Breast epithelium (tissue), 4 donors: ENCODE measurements around the gene ENPP6. TPM values are rescaled to one million over a fixed set of nuclear protein-coding genes. Genes with fewer than 3 reads are reported as not detected.

Source experiments
- DNase-seq, 2 donors: peaks; one replicate each; pipeline ENCODE4 v3.0.0-alpha.2; 2019; ENCODE audit warnings: low spot score in 2 of 2
- H3K27ac ChIP-seq, 2 donors: fragments of 200-600 bp; sonication (generic) in 1 of 2; one replicate each; pipeline ENCODE4 v1.5.1; 2016 to 2019; ENCODE audit warnings: mild to moderate bottlenecking in 1 of 2
- H3K27me3 ChIP-seq, 2 donors: fragments of 200-600 bp; sonication (generic) in 1 of 2; one replicate each; pipeline versions ENCODE4 v1.5.1 to v1.6.0; 2017 to 2019; ENCODE audit warnings: control low read depth in 1 of 2, mild to moderate bottlenecking in 1 of 2
- H3K36me3 ChIP-seq: fragments of 200-600 bp; one replicate; pipeline ENCODE4 v1.5.1; 2019
- H3K4me1 ChIP-seq, 2 donors: fragments of 200-600 bp; sonication (generic); one replicate each; pipeline ENCODE4 v1.5.1; 2016 to 2019; ENCODE audit warnings: control low read depth in 1 of 2
- H3K4me3 ChIP-seq, 3 donors: fragments of 200-600 bp; sonication (generic); 1 replicate in 2 of 3; 2 replicates in 1 of 3; pipeline ENCODE4 v1.5.1; 2016 to 2019; ENCODE audit warnings: mild to moderate bottlenecking in 3 of 3, moderate library complexity in 2 of 3
- H3K9me3 ChIP-seq, 2 donors: fragments of 200-600 bp; sonication (generic) in 1 of 2; one replicate each; pipeline ENCODE4 v1.5.1; 2016 to 2019; ENCODE audit warnings: control low read depth in 1 of 2
- CTCF ChIP-seq, 3 donors: fragments of 450-650 bp; IDR thresholded peaks; one replicate each; pipeline ENCODE4 v1.5.1; 2016 to 2017; ENCODE audit warnings: antibody characterized with exemption in 3 of 3, mild to moderate bottlenecking in 3 of 3, moderate library complexity in 3 of 3
- POLR2A ChIP-seq: fragments of 450-650 bp; IDR thresholded peaks from one replicate; pipeline ENCODE4 v1.6.1; 2016; ENCODE audit warnings: antibody characterized with exemption, mild to moderate bottlenecking, moderate library complexity
- POLR2AphosphoS5 ChIP-seq, 3 donors: sonication (generic); formaldehyde crosslinking; IDR thresholded peaks; one replicate each; pipeline ENCODE4 v1.6.1; 2017; ENCODE audit warnings: antibody characterized with exemption in 3 of 3
- intact Hi-C: fragments of 100-400 bp; cut with DNase I; formaldehyde crosslinking; loops from one replicate; pipeline ENCODE4 v1.15.1; 2023; ENCODE audit warnings: low total_unique reads
- total RNA-seq, 3 donors: library from RNA; depleted of rRNA; stranded (reverse); fragments of >200 nt; gene quantifications; one replicate each; pipeline ENCODE4 v1.1.0, GENCODE V29; 2016

ENPP6 gene
- total RNA-seq, 3 donors from 2014 or later: 0.16 to 0.59 (median 0.33) TPM

GRCh38 chr4:184250795-184251669, 33.4 kb upstream of the ENPP6 start:
- no peak overlapping the region for H3K4me3 ChIP-seq
- no peaks in the 10 kb centered on the region for H3K27me3 ChIP-seq
- intact Hi-C loops: no loop called here
- H3K36me3 ChIP-seq: no peaks in the 10 kb centered on the region
- TF ChIP-seq POLR2AphosphoS5 (IDR thresholded peaks at IDR 0.05) (no peak), CTCF (IDR thresholded peaks at IDR 0.05) (peak; percentile 9 to 39 (median 27))
- no peaks in the 10 kb centered on the region for H3K4me1 ChIP-seq
- H3K27ac ChIP-seq: no peak overlapping the region
- DNase-seq: no peak
- H3K9me3 ChIP-seq: no peaks in the 10 kb centered on the region

GRCh38 chr4:184248216-184248615, 30.5 kb upstream of the ENPP6 start:
- Histone ChIP-seq H3K4me3 (no peak overlapping the region), H3K36me3 (no peaks in the 10 kb centered on the region), H3K4me1 (no peaks in the 10 kb centered on the region), H3K27ac (no peak overlapping the region), H3K27me3 (no peaks in the 10 kb centered on the region), H3K9me3 (no peaks in the 10 kb centered on the region)
- no peak for DNase-seq
- intact Hi-C loops: no loop called here
- TF ChIP-seq POLR2A (no peak), CTCF (IDR thresholded peaks at IDR 0.05) (no peak), POLR2AphosphoS5 (IDR thresholded peaks at IDR 0.05) (no peak)

GRCh38 chr4:184247421-184247820, 29.7 kb upstream of the ENPP6 start:
- intact Hi-C loops: no loop called here
- TF ChIP-seq POLR2AphosphoS5 (IDR thresholded peaks at IDR 0.05) (no peak), CTCF (IDR thresholded peaks at IDR 0.05) (no peak), POLR2A (no peak)
- H3K9me3 ChIP-seq: no peaks in the 10 kb centered on the region
- no peaks in the 10 kb centered on the region for H3K4me1 ChIP-seq
- no peaks in the 10 kb centered on the region for H3K36me3 ChIP-seq
- H3K27ac ChIP-seq: no peak overlapping the region
- H3K4me3 ChIP-seq: no peak overlapping the region
- no peak for DNase-seq
- H3K27me3 ChIP-seq: no peaks in the 10 kb centered on the region

GRCh38 chr4:184246426-184246825, 28.8 kb upstream of the ENPP6 start:
- H3K36me3 ChIP-seq: no peaks in the 10 kb centered on the region
- H3K9me3 ChIP-seq: no peaks in the 10 kb centered on the region
- intact Hi-C loops: no loop called here
- no peak overlapping the region for H3K4me3 ChIP-seq
- TF ChIP-seq CTCF (IDR thresholded peaks at IDR 0.05) (no peak), POLR2A (no peak), POLR2AphosphoS5 (IDR thresholded peaks at IDR 0.05) (no peak)
- no peak overlapping the region for H3K27ac ChIP-seq
- no peak for DNase-seq
- H3K27me3 ChIP-seq: no peaks in the 10 kb centered on the region
- H3K4me1 ChIP-seq: no peaks in the 10 kb centered on the region

GRCh38 chr4:184238072-184238745, 20.5 kb upstream of the ENPP6 start:
- no peaks in the 10 kb centered on the region for H3K9me3 ChIP-seq
- no peaks in the 10 kb centered on the region for H3K4me1 ChIP-seq
- peak overlapping the region in 1 of 2 donors; percentile 9 for H3K27ac ChIP-seq
- DNase-seq: no peak
- H3K27me3 ChIP-seq: no peaks in the 10 kb centered on the region
- no peak overlapping the region for H3K4me3 ChIP-seq
- intact Hi-C loops: no loop called here
- TF ChIP-seq CTCF (IDR thresholded peaks at IDR 0.05) (no peak), POLR2AphosphoS5 (IDR thresholded peaks at IDR 0.05) (no peak), POLR2A (no peak)
- H3K36me3 ChIP-seq: no peaks in the 10 kb centered on the region
